DND-41 (cell line): ENCODE results near the gene XK.

ENCODE experiments used
- EZH2 ChIP-seq: IDR thresholded peaks from 3 replicates; pipeline ENCODE4 v1.6.1; 2012; ENCODE audit warnings: borderline replicate concordance, low read depth, mild to moderate bottlenecking, moderate library complexity, low read length, inconsistent platforms; ENCODE audit not compliant: severe bottlenecking
- TF ChIP-seq, protein P1 (sequence below): IDR thresholded peaks from 2 replicates; pipeline ENCODE4 v1.5.1; 2012; ENCODE audit warnings: borderline replicate concordance, low read length, moderate library complexity, mild to moderate bottlenecking; ENCODE audit not compliant: poor library complexity, severe bottlenecking; ENCODE audit errors: extremely low read depth

- TF ChIP-seq, protein P1, sequence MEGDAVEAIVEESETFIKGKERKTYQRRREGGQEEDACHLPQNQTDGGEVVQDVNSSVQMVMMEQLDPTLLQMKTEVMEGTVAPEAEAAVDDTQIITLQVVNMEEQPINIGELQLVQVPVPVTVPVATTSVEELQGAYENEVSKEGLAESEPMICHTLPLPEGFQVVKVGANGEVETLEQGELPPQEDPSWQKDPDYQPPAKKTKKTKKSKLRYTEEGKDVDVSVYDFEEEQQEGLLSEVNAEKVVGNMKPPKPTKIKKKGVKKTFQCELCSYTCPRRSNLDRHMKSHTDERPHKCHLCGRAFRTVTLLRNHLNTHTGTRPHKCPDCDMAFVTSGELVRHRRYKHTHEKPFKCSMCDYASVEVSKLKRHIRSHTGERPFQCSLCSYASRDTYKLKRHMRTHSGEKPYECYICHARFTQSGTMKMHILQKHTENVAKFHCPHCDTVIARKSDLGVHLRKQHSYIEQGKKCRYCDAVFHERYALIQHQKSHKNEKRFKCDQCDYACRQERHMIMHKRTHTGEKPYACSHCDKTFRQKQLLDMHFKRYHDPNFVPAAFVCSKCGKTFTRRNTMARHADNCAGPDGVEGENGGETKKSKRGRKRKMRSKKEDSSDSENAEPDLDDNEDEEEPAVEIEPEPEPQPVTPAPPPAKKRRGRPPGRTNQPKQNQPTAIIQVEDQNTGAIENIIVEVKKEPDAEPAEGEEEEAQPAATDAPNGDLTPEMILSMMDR: no peak
- TF ChIP-seq EZH2: no peak
Measured at GRCh38 chrX:37754516-37754915, 68.9 kb downstream of the XK start.
